Left ventricle myocardium superior (tissue), 1 donor: Measurements from ENCODE around the gene MPRIP. TPM values are rescaled to one million over a fixed set of nuclear protein-coding genes. Genes with fewer than 3 reads are reported as not detected.
"Not testable (repeated sequence)": the region's sequence is repeated elsewhere in the genome, so short reads cannot be mapped to it uniquely, and the experiment has no call there.

ENCODE experiments used
- ATAC-seq: fragments of 200-7000 bp; cut with Tn5 transposase; one replicate; pipeline ENCODE4 v1.9.1; 2020; ENCODE audit warnings: mild to moderate bottlenecking, moderate library complexity
- DNase-seq: peaks from one replicate; pipeline ENCODE4 v3.0.0-alpha.2; 2020
- intact Hi-C: fragments of 100-400 bp; cut with micrococcal nuclease; formaldehyde crosslinking; loops from one replicate; pipeline ENCODE4 v1.11.0; 2022
- total RNA-seq: library from RNA; stranded (reverse); fragmentation: NEBNext Ultra II Directional; extraction: Animal tissue kit (Norgen Biotek cat#: 25700); gene quantifications from one replicate; pipeline ENCODE4 v1.2.1, GENCODE V29; 2021
- donor health status: DM: no; HTN: yes; CAD: no; lungs with severe emphysema.

Gene MPRIP
- total RNA-seq, 1 donor from 2014 or later = 335 TPM

DNA sequence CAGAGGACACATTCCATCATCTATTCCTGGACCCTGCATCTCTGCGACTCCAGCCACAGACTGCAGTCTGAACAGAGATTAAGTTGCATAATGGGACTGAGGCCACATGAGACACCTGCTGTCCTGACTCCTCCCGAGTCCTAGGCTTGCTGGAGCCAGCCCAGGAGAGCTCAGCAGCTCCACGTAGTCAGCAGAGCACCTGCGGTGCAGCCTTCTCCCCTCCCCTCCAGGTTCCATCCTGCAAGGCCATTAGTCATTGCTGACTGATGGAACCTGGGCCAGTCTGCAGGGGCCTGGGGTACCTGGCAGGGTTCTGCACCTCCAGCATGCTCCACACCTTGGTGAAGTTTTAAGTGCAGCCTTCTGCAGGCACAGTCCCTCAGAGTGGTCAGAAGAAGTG lies 87.2 kb downstream of the MPRIP start:
- intact Hi-C loops = no loop called here
- ATAC-seq = no peak
- DNase-seq = peak; percentile 9

DNA sequence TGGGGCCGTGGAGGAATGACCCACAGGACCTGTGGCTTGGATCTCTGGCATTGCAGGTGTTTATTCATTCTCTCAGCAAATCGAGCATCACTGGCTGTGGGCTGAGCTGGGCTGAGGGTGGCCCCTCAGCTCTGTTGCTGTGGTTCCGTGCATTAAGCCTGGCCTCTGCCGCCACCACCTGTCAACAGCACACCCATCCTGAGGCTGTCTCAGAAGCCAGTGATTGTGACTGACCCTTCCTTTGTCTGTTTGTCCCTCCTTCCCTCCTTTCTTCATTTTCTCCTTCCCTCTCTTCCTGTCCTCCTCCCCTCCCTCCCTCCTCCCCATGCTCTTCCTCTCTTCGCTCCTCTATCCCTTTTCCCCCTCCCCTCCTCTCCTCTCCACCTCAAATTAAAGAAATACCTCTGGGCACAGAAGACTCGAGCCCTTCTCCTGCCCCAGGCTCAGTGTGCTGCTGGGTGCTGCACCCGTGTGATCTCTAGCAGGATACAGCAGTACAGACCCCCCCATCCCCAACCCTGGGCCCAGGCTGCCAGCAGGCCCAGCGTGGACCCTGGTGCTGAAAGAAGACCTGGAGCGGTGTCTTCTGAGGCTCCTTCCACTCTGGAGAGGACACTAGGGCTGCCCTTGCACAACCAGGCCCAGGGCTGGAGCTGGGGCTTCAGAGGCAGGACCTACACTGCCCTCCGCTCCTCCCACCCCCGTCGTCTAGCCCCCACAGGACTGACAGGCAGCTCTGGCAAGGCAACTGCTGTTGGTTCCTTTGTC lies 88.0 kb downstream of the MPRIP start:
- peak; percentile 9 for DNase-seq

DNA sequence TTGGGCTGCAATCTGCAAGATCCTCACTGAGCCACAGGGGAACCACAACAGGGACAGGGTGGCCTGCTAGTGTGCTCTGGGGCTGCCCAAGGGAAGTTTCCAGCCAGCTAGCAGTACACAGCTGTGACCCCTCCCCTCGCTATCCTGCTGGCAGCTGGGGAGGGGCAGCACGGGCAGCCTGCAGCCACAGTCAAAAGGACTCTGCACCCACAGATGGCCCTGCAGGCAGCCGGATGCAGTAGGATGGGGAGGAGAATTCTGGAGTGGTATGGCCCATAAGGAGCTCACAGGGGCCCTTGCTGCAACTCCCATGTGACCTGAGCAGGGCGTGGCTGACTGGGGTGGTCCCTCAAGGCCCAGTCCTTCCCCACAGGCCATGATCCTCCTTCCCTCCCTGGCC lies 89.6 kb downstream of the MPRIP start:
- intact Hi-C loops = no loop called here
- ATAC-seq = no peak

More for the DNA sequence above, 88.0 kb downstream of the MPRIP start:
- intact Hi-C loops = no loop called here
- no peak for ATAC-seq

DNA sequence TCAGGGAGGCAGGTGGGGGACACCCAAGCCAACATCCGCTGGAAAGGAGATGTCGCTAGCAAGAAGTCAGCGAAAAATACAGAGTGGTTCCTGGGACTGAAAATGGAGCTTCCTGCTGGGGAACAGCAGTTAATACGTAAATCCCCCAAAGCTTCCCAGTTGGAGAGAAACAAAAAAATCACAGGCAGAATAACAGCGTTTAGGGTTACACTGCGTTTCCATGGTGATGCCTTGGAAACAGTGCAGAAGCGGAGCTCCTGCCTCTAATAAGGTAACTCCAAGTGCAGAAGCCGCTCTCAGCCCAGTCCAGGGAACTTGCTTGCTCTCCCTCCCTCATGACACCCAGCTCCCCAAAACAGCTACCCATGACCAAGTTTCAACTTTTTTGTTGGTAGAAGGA lies 90.5 kb downstream of the MPRIP start:
- peak; percentile 3 for DNase-seq
- ATAC-seq = no peak
- intact Hi-C loops = no loop called here

More for the DNA sequence above, 89.6 kb downstream of the MPRIP start:
- DNase-seq = peak; percentile 12

DNA sequence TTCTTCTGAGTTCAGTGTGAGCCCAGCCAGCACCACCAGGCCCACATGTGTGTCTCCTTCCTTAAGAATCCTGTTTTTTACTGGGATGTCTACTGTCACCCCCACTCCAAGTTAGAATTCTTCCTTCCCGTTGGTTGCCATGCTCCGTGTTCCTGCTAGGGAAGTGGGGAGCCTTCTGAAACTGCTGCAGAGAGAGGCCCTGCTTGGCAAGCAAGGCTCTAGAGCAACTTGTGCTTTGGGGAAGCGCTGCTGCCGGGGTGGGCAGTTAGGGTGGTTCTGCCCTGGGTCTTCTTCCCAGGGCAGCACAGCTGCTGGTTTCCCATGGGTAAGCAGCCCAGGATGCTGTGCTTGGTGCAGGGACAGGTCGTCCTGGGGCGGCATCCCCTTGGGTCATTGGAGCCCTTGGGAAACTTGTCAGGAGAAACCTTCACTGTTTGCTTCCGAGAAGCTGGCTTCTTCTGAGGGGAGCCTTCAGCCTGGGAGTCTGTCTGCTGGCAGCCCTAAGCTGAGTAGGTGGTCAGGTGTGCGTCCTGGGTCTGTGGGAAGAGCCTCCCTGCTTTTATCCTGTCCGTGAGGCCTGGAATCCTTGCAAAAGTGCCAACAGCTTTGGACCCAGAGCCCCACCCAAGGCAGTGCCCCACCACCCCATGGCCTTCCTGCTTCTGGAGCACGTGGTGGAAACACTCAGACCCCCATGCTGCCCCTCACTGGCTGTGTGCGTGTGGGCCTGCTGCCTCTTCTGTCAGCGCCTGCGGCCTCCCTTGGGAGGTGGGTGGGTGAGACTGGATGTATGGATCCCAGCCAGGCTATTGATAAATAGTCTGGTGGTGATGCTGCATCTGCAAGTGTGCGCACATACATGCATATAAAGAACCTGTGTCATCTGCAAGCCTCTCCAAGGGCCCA lies 92.0 kb downstream of the MPRIP start:
- intact Hi-C loops = no loop called here
- DNase-seq (peak; percentile 27), ATAC-seq (no peak)

DNA sequence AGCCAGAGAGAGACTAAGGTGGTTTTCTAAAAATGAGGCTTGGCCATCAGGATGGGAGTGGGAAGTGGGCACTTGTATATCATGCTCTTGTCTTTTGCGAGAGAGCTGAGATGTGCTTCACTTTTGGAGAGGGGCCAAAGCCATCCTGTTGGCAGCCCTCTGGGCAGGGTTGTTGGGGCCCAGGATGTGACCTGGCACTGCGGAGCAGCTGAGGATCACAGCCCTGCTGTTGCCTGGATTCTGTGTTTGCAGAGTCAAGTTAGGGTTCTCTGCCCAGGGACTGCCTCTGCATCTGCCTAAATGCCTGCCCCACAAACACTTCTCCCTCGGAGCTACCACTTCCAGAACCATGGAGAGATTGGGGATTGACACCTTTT lies 92.7 kb downstream of the MPRIP start:
- intact Hi-C loops = no loop called here
- DNase-seq (peak; percentile 61), ATAC-seq (peak; percentile 85)

DNA sequence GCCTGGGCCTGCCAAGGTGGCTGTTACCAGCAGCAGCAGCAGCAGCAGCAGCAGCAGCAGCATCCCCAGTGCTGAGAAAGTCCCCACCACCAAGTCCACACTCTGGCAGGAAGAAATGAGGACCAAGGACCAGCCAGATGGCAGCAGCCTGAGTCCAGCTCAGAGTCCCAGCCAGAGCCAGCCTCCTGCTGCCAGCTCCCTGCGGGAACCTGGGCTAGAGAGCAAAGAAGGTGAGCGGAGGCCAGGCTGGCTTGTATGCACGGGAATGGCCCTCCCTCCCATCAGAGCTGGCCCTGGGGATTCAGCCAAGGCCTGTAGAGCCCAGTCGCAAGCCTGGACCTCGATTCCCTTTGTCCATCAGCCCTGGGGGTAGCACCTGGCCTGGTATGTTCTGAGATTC lies 94.0 kb downstream of the MPRIP start:
- intact Hi-C loops, ATAC-seq: not testable (repeated sequence)
- peak; percentile 15 for DNase-seq

DNA sequence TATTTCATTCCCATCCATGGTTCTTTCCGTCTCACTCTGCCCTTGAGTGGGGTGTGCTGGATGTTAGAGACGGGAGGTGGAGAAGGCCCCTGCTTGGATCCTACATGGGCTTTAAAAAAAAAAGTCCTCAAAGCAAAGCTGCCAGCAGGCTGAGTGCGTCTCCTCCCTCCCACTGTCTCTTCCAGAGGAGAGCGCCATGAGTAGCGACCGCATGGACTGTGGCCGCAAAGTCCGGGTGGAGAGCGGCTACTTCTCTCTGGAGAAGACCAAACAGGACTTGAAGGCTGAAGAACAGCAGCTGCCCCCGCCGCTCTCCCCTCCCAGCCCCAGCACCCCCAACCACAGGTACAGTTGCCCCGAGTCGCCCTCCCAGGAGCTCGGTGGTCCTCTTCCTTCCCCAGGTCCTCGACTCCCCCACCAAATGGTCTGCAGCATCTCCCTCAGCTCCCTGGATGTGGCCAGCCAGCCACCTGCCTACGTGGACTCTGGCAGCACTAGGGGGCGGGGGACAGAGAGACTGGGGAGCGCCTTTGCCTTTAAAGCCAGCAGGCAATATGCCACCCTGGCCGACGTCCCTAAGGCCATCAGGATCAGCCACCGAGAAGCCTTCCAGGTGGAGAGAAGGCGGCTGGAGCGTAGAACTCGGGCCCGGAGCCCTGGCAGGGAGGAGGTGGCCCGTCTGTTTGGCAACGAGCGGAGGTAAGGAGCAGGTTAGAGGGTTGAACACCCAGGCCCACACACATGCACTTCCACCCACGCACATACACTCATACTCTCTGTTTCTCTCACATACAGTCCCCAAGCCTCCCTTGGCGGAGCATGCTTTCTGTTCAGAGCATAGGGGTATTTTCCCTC lies 95.7 kb downstream of the MPRIP start:
- ATAC-seq = no peak
- intact Hi-C loops = no loop called here
- DNase-seq = no peak

DNA sequence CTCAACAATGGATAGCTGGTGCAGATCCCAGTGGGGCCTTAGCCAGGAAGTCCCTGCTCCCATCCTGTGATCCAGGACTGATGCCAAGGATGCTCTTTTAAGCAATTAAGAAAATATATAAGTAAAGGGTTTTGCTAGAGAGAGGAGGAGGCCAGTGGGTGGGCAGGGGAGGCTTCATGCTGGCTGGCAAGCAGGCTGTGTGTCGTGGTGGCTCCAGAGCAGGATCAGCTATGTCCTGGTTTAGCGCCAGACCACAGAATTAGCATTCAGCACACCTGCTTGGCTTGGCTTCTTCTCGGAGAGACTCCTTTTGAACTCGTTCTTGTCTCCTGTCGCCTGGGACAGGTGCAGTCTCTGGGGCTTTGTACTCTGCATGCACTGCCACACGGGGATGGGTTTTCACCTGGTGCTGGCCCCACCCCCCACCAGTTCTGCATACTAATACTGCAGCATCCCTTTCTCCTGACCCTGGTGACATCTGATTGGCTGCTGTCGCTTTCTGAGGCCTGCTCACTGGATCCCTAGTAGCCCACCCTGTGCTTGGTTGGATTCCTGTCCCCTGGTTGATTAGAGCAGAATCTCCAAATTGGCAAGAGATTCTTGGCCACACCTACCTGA lies 97.8 kb downstream of the MPRIP start:
- ATAC-seq = no peak
- peak; percentile 17 for DNase-seq
- intact Hi-C loops = no loop called here

DNA sequence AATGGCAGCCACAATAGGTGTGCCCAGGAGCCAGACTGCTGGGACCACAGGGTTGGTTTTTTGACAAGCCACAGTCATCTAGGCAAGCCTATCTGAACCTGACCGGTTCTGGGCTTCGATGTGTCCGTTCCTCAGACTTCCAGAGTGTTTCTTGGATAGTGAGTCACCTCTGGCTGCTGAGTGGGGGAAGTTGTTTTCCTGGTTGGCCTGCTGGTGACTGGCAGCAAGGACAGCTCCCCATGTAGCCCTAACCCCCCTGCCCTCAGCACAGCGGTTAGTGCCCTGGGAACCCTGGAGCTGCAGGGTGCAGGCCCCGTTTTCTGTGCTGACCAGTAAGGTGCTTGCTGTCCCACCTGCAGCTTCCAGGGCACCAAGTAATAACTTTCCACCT lies 98.3 kb downstream of the MPRIP start:
- ATAC-seq = no peak
- intact Hi-C loops = no loop called here
- peak; percentile 8 for DNase-seq

DNA sequence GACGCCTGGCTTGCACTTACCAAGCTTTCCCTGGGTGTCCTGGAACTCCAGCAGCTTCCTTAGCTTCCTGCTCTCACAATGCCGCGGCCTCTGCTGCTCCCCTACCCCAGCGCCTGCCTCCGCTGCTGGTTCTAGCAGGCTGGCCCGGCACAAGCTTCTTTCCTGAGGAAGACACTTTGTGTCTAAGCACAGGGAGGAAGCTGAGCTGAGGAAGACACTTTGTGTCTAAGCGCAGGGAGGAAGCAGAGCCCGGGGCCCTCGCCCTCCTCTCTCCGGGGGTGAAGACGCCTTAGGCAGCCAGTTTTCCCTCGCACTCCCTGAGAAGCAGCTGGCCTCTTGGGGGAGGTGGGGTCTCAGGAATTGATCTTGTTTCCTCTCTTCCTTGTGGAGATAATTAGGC lies 99.0 kb downstream of the MPRIP start:
- intact Hi-C loops = no loop called here
- peak; percentile 22 for DNase-seq
- ATAC-seq = no peak

DNA sequence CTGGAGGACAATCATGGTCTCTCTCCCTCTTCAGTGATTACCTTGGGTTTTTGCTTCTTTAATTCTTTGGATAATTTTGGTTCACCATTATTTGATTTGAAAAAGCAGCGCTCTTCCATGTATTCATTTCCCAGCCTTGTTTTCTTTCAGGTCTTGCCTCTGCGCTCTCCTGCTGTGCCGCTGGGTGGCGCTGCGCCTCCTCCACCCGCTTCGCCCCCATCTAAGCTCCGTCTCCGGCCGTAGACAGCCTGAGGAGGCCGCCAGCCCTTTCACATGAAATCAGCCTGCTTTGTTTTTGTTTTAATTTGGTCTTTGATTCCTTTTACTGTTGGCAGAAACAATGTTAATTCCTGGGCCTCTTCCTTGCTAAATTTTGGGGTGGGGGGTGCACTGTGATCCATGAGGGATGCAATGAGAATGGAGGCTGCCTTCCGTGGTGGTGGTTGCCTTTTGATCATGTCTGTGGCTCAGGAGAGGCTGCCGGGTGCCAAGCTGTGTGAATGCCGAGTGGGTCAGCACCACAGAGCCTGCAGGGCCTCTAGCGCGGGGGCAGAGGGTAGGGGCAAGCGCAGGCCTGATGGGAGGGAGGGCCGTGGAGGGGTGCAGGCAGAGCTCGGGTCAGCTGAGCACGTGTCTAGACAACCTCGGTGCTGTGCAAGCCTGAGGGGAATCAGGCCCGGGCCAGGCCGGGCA lies 99.7 kb downstream of the MPRIP start:
- intact Hi-C loops = no loop called here
- DNase-seq = peak; percentile 63
- peak; percentile 50 for ATAC-seq

DNA sequence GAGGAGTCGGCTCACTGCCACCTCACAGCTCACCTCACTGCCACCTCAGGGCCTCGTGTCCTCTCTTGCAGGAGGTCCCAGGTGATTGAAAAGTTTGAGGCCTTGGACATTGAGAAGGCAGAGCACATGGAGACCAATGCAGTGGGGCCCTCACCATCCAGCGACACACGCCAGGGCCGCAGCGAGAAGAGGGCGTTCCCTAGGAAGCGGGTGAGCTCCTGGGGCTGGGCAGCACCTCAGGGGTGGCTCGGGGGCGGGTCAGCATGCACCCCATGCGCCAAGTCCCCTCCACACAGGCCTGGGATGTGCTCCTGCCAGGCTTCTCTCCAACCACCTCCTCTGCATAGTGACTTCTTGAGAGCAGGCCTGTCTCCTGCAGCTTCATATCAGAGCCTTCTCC lies 100.3 kb downstream of the MPRIP start:
- ATAC-seq = no peak
- intact Hi-C loops = no loop called here
- DNase-seq = peak; percentile 23

DNA sequence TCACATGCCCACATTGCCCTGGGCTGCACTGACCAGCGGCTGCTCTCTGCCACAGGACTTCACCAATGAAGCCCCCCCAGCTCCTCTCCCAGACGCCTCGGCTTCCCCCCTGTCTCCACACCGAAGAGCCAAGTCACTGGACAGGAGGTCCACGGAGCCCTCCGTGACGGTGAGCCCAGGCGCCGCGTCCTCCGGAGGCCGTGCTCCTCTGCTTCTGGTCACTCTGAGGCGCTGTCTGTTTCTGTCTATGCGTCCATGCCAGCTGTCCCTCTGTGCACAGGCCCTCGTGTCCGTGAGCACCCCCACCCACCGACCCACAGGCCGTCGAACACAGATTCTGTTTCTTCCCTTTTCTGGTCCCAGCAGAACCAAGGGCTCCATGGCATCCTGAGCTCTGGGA lies 101.2 kb downstream of the MPRIP start:
- no peak for ATAC-seq
- intact Hi-C loops = no loop called here
- peak; percentile 23 for DNase-seq

DNA sequence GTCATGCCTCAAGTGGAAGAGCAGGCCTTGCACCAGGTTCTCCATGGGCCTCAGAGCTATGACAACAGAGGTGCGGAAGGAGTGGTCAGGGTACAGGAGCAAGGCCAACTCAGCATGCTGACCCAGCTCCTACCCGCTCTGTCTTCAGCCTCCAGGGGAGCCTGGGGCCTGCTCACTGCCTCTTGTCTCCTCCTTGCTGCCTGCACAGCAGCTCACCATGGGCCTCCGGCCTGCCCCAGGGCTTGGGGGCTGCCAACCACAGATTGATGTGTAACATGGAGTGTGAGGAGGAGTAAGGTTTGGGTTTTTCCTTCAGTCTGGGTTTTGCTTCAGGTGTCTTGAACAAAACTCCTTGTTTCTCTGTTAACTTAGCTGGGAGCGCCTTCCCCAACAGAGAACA lies 101.8 kb downstream of the MPRIP start:
- ATAC-seq (no peak), DNase-seq (no peak)
- intact Hi-C loops = no loop called here

DNA sequence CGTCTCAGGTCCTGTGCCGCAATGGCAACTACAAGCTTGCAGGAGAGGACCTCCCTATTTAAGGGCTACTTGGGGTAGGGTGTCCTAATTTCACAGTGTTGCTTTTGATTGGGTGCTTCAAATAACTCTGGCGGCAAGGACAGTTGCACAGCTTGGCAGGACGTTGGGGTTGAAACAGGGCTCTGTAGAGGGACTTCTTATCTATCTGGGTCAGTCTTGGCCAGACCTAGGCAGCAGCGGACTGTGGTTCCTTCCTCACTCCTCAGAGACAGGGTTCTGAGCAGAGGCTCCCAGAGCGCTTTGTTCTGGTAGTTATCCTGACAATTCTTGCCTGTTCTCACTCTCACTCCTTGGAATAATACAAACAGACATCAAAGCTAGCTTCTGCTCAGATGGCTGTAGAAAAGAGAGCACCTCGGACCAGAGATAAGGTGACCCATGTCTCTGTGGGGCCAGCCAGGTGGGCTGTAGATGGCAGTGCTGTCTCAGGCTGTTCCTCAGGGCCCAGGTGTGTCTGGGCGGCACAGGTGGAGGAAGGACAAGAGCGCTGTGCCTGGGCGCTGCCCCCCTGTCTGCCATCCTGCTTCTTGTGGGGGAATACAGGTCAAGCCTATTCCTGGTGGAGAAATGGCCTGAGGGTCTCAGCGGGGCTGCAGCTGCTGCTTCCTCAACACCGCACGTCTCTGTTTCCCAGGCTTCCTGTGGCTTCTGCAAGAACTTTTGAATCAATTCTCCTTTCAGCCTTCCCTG lies 102.8 kb downstream of the MPRIP start:
- peak; percentile 71 for ATAC-seq

DNA sequence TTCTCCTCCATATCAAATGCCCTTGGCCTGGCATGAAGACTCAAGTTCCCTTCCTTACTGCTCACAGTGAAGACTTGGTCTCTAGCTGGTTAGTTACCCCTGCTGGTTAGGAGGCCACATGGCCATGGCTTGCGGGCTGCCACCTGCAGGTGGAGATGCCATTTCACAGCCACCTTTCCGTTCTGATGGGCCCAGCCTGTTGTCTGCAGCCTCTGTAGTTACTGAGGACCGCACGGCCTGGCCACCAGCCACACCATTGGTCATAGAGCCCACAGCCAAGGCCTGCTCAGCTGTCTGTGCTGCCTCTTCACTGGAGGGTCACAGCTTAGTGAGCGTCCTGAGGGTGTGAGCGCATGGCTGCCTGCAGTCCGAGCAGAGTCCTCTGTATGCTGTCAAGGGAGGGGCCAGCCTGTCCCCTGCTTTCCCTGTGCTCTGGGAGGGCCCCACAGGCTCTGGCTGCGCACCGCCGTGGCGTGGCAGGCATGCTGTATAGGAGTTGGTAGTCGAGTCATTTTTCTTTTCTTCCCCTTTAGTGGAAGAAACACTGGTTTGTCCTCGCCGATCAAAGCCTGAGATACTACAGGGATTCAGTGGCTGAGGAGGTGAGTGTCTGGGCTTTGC lies 104.6 kb downstream of the MPRIP start:
- intact Hi-C loops = no loop called here
- DNase-seq = peak; percentile 28
- no peak for ATAC-seq

More for the DNA sequence above, 102.8 kb downstream of the MPRIP start:
- intact Hi-C loops = no loop called here
- peak; percentile 29 for DNase-seq
